DND-41 (cell line): ENCODE measurements around the gene ABHD17C.
"Not testable (repeated sequence)": the region's sequence is repeated elsewhere in the genome, so short reads cannot be mapped to it uniquely, and the experiment has no call there.

Experiments used
- ATAC-seq: fragments of 200-7000 bp; cut with Tn5 transposase; 3 replicates; pipeline ENCODE4 v1.9.1; 2021; ENCODE audit warnings: low read depth; ENCODE audit not compliant: insufficient read depth
- DNase-seq: peaks from one replicate; pipeline ENCODE4 v3.0.0-alpha.2; 2020
- H2AFZ ChIP-seq: 2 replicates; pipeline ENCODE4 v1.6.0; 2012; ENCODE audit warnings: low read depth, low read length
- H3K27ac ChIP-seq: 2 replicates; pipeline ENCODE4 v1.5.1; 2012; ENCODE audit warnings: low read length, inconsistent platforms
- H3K27me3 ChIP-seq: fragments of 200-600 bp; sonication (generic); 2 replicates; pipeline ENCODE4 v1.6.0; 2012; ENCODE audit warnings: low read length, mild to moderate bottlenecking, inconsistent platforms; ENCODE audit not compliant: insufficient read depth, poor library complexity
- H3K36me3 ChIP-seq: 2 replicates; pipeline ENCODE4 v1.5.1; 2012; ENCODE audit warnings: low read length, inconsistent platforms; ENCODE audit not compliant: insufficient read depth
- H3K4me1 ChIP-seq: 2 replicates; pipeline ENCODE4 v1.5.1; 2012; ENCODE audit warnings: mild to moderate bottlenecking, low read length; ENCODE audit not compliant: insufficient read depth
- H3K4me2 ChIP-seq: 2 replicates; pipeline ENCODE4 v1.6.0; 2012; ENCODE audit warnings: mild to moderate bottlenecking, moderate library complexity, low read length, inconsistent platforms; ENCODE audit not compliant: insufficient read depth
- H3K4me3 ChIP-seq, 2 experiments: fragments of 200-600 bp in 1 of 2; shearing (Covaris generic) in 1 of 2; 2 replicates each; pipeline ENCODE4 v1.5.1; 2012 to 2016; ENCODE audit warnings: inconsistent platforms in 2 of 2, low read length in 2 of 2, mild to moderate bottlenecking in 2 of 2, low read depth in 1 of 2, moderate library complexity in 1 of 2
- H3K79me2 ChIP-seq: 2 replicates; pipeline ENCODE4 v1.6.0; 2012; ENCODE audit warnings: low read length, inconsistent platforms; ENCODE audit not compliant: insufficient read depth
- H3K9ac ChIP-seq: 2 replicates; pipeline ENCODE4 v1.6.0; 2012; ENCODE audit warnings: low read depth, mild to moderate bottlenecking, inconsistent platforms, low read length, moderate library complexity
- H3K9me3 ChIP-seq: 2 replicates; pipeline ENCODE4 v1.5.1; 2012; ENCODE audit warnings: low read length, moderate library complexity, mild to moderate bottlenecking, inconsistent platforms; ENCODE audit not compliant: insufficient read depth, severe bottlenecking
- H4K20me1 ChIP-seq: 2 replicates; pipeline ENCODE4 v1.6.0; 2012; ENCODE audit warnings: low read length; ENCODE audit not compliant: insufficient read depth
- EZH2 ChIP-seq: IDR thresholded peaks from 3 replicates; pipeline ENCODE4 v1.6.1; 2012; ENCODE audit warnings: borderline replicate concordance, low read depth, mild to moderate bottlenecking, moderate library complexity, low read length, inconsistent platforms; ENCODE audit not compliant: severe bottlenecking
- TF ChIP-seq, protein P1 (sequence below): IDR thresholded peaks from 2 replicates; pipeline ENCODE4 v1.5.1; 2012; ENCODE audit warnings: borderline replicate concordance, low read length, moderate library complexity, mild to moderate bottlenecking; ENCODE audit not compliant: poor library complexity, severe bottlenecking; ENCODE audit errors: extremely low read depth

The ABHD17C gene

DNA sequence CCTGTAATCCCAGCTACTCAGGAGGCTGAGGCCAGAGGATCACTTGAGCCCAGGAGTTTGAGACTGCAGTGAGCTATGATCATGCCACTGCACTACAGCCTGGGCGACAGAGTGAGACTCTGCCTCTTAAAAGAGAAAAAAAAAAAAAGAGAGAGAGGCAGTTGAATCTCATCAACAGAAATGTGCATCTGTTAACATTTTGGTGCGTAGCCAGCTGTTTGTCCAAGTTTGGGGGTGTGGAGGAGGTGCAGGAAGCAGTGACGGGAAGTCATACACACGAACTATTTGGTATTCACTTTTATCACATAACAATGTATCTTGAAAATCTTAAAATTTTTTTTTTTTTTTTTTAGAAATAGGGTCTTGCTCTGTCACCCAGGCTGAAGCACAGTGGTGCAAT, 65.8 kb downstream of the ABHD17C start:
- H3K79me2 ChIP-seq: no peaks in the 10 kb centered on the region
- DNase-seq: no peak
- no peak overlapping the region for H3K4me3 ChIP-seq
- TF ChIP-seq, protein P1, sequence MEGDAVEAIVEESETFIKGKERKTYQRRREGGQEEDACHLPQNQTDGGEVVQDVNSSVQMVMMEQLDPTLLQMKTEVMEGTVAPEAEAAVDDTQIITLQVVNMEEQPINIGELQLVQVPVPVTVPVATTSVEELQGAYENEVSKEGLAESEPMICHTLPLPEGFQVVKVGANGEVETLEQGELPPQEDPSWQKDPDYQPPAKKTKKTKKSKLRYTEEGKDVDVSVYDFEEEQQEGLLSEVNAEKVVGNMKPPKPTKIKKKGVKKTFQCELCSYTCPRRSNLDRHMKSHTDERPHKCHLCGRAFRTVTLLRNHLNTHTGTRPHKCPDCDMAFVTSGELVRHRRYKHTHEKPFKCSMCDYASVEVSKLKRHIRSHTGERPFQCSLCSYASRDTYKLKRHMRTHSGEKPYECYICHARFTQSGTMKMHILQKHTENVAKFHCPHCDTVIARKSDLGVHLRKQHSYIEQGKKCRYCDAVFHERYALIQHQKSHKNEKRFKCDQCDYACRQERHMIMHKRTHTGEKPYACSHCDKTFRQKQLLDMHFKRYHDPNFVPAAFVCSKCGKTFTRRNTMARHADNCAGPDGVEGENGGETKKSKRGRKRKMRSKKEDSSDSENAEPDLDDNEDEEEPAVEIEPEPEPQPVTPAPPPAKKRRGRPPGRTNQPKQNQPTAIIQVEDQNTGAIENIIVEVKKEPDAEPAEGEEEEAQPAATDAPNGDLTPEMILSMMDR: no peak
- no peak for TF ChIP-seq EZH2
- no peak overlapping the region for H3K9ac ChIP-seq
- H4K20me1 ChIP-seq: no peaks in the 10 kb centered on the region
- no peaks in the 10 kb centered on the region for H3K4me1 ChIP-seq
- H3K9me3 ChIP-seq: no peaks in the 10 kb centered on the region
- no peak overlapping the region for H3K27ac ChIP-seq
- H3K36me3 ChIP-seq: no peaks in the 10 kb centered on the region
- H3K27me3 ChIP-seq: peaks cover 10% of the 10 kb centered on the region
- H3K4me2 ChIP-seq: no peak overlapping the region
- H2AFZ ChIP-seq: no peak overlapping the region
- no peak for ATAC-seq

DNA sequence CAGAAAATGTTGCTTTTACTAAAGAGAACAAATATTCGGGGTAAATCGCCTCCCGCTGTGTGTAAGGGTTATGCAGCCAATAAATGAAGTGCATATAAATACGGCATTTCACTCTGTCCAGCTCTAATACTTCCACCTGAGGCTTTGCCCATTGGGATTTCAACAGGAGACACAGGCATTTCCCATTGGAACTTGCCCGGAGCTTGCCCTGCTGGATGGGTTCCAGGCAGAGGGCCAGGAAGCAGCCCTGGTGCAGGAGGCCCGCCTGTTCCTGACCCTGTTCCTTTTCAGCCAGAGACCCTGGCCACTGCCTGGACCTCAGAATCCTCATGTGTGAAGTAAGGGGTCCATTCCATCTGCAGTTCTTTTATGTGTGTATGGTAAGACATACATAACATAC, 66.6 kb downstream of the ABHD17C start:
- no peaks in the 10 kb centered on the region for H4K20me1 ChIP-seq
- peaks cover 10% of the 10 kb centered on the region for H3K27me3 ChIP-seq
- H2AFZ ChIP-seq: no peak overlapping the region
- no peak overlapping the region for H3K4me3 ChIP-seq
- no peaks in the 10 kb centered on the region for H3K4me1 ChIP-seq
- H3K79me2 ChIP-seq: no peaks in the 10 kb centered on the region
- no peaks in the 10 kb centered on the region for H3K9me3 ChIP-seq
- ATAC-seq (no peak), DNase-seq (no peak)
- no peaks in the 10 kb centered on the region for H3K36me3 ChIP-seq
- H3K4me2 ChIP-seq: no peak overlapping the region
- no peak overlapping the region for H3K27ac ChIP-seq
- TF ChIP-seq EZH2: no peak
- TF ChIP-seq, protein P1: no peak
- no peak overlapping the region for H3K9ac ChIP-seq

DNA sequence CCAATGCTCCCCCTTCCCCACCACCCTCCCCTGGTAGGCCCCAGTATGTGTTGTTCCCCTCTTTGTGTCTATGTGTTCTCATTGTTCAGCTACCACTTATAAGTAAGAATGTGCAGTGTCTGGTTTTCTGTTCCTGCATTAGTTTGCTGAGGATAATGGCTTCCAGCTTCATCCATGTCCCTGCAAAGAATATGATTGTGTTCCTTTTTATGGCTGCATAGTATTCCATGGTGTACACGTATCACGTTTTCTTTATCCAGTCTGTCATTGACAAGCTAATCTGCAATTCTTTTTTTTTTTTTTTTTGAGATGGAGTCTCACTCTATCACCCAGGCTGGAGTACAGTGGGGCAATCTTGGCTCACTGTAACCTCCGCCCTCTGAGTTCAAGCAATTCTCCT, 68.1 kb downstream of the ABHD17C start:
- H3K27ac ChIP-seq, H4K20me1 ChIP-seq, DNase-seq, H3K9ac ChIP-seq, H3K36me3 ChIP-seq, H3K4me2 ChIP-seq, ATAC-seq, H3K27me3 ChIP-seq, H3K79me2 ChIP-seq, H3K9me3 ChIP-seq, H2AFZ ChIP-seq, H3K4me1 ChIP-seq, H3K4me3 ChIP-seq: not testable (repeated sequence)

DNA sequence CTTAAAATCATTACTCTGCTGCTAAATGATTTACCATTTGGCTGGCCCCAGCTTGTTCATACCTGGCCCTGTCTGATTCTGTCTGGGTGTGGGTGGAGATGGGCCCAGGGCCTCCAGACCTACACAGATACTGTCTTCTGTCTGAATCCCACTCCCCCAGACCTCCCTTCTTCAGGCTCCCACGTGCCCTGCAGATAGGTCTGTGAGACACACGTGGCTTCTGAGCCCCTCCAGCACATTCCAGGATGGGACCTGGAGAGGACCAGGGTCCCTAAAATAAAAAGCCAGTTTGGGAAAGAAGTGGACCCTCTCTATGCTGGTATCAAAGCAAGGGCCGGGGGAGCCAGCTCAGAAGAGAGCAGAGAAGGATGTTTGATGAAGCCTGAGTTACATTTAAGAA, 69.4 kb downstream of the ABHD17C start:
- Histone ChIP-seq H4K20me1 (no peaks in the 10 kb centered on the region), H2AFZ (no peak overlapping the region), H3K27ac (no peak overlapping the region), H3K36me3 (no peaks in the 10 kb centered on the region), H3K9me3 (no peaks in the 10 kb centered on the region), H3K4me2 (no peak overlapping the region), H3K79me2 (no peaks in the 10 kb centered on the region), H3K9ac (no peak overlapping the region), H3K4me1 (no peaks in the 10 kb centered on the region), H3K27me3 (no peaks in the 10 kb centered on the region), H3K4me3 (no peak overlapping the region)
- ATAC-seq: no peak
- TF ChIP-seq EZH2: no peak
- TF ChIP-seq, protein P1: no peak
- no peak for DNase-seq
